GM18867 (cell line): Measurements from ENCODE around the gene CERS6.

Experiments
- ATAC-seq: cut with Tn5 transposase; IDR thresholded peaks from one replicate; pipeline ENCODE4 v1.9.1; 2021; ENCODE audit warnings: mild to moderate bottlenecking, moderate library complexity; ENCODE audit not compliant: unreplicated experiment

CERS6 gene

DNA sequence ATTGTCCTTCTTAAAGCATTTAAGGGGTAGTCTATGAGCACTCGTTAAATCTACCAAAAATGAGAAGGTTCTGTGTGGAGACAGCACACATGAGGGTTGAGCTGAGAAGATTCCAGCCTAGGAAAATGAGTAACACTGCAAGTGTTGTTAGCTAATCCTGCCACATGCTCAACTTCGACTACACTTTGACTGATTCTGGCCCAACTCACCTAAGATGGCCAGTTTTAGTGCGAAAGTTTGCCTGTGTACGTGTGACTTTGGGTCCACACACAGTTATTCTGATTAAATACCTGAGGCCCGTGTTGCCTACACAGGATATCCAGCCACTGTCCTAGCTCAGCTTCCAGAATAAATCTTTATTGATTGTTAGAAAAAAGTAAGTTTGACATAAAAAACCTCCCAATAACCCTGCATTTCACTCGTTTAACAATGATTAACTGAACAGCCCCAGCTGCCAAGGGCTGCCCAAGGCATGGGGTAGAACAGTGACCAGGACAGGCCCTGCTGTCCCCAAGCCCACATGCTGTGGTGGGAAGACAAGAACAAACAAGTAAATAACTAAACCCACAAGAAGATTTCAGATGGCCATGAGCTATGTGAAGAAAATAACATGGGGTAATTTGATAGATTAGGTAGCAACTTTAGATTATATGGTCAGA is 14.7 kb upstream of the CERS6 start:
- ATAC-seq: no peak

DNA sequence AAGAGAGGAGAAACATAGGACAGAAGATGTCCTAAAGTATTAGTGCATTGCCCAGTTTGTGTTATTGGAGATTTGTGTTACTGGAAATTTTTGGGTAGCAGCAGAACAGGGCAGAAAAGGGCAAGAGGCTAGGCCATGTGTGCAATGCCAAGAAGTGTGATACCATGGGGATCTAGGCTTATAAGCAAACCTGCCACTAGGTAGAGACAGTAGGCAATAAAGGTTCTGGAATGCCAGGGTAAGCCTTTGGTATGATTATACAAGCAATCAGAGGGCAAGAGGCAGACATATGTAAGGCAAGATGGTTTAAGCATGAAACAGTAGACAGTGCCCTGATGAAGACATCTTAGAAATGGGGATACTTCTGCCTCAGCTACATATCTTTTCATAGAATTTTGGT is 12.3 kb upstream of the CERS6 start:
- no peak for ATAC-seq

DNA sequence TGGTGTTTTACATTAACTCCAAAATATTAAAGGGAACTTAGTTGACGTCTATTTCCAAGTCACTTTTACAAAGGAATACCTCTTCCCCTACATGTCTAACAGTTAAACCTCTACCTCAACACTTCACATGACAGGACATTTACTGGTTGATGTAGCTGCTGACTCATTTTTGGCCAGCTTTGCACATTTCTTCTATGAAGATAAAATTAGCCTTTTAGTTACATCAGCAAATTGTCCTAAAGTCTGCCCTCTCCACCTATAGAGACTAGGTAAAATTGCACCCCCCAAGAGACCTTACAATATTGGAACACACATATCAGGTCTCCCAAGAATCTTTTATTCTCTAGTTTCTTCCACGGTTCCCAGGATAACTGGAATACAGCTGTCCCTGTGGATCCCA is 10.1 kb upstream of the CERS6 start:
- ATAC-seq: no peak

- ATAC-seq: no peak
Observed at GRCh38 chr2:168448980-168449379, 7.1 kb upstream of the CERS6 start.

GRCh38 chr2:168449419-168449818 is 6.7 kb upstream of the CERS6 start:
- no peak for ATAC-seq

DNA sequence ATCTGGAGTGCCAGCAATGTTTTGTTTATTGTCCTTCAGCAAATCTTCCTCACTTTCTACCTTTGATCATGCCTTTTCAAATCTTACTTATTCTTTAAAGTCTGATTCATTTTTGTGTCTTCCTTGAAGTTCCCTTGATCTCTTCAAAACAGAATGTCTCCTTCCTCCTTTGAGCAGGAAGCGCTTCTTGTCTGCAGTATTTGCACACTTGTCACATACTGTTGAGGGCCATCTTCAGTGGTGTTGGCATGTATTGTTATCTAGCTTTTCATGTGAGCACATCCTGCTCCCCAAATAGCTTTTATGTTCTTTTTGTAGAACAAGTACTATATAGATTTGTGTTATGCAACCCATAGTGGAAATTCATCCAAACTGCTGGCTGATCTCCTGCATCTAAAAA is 5.9 kb upstream of the CERS6 start:
- ATAC-seq: no peak

DNA sequence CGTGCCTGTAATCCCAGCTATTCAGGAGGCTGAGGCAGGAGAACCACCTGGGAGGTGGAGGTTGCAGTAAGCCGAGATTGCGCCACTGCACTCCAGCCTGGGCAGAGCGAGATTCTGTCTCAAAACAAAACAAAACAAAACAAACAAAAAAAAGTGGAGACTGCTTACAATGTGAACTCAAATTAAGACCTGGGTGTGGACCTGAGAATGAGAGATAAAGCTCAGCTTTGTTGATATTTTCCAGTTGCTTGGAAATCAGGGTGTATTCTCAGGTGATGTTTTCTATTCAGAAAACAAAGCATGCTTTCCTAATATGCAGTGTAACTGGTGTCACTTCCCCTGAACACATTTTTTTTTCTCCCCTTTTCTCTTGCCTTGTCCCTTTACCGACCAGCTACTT is 5.3 kb upstream of the CERS6 start:
- no peak for ATAC-seq

DNA sequence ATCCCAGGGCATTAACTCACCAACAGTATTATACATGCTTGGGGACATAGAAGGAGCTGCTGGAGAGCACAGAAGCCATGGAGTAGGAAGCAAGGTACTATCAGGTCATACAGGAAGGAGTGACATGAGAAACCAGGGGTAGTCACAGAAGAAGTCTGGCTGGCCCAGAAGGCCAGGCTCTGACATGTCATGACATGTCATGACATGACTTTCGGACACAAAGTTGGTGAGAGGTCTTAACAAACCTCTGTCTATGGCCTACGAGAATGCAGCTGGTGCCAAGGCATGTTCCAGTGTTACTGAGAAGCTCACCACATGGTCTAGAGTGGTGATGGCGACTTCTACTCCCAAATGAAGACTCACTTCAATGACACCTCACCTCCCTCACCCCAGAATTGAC is 3.3 kb upstream of the CERS6 start:
- ATAC-seq: no peak

- ATAC-seq: no peak
Observed at GRCh38 chr2:168453404-168453803, 2.7 kb upstream of the CERS6 start.

GRCh38 chr2:168454737-168455644 is 1.1 kb upstream of the CERS6 start:
- no peak for ATAC-seq

DNA sequence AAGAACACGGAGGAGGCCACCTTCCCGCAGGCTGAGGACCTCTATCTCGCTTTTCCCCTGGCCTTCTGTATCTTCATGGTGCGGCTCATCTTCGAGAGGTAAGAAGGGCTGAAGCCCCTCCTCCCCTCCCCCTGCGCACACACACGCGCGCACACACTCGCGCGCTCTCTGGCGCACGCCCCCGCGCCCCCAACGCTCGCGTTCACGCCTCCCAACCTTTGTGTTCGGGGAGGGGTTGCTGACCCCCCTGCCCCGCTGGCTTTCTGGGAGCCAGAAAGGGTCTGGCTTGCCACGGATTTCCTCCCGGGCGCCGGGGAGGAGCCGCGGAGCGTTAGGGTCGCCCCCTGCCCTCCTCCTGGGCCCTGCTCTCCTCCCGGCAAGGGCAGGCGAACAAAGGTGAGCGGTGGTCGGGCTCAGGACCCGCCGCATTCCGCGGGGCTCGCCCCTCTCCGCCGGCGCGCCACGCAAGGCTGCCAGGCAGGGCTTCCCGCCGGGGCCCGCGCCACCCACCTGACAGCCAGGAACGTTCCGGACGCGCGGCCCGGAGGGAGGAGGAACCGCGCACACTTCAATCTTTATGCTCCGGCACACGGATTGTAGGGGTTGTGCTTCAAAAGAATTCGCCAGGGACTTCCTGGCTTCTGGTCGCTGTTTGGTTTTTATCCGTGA is 583 bp downstream of the CERS6 start:
- ATAC-seq: peak; percentile 31

- ATAC-seq: peak; percentile 0
Observed at GRCh38 chr2:168457190-168457895, 1.3 kb downstream of the CERS6 start.

GRCh38 chr2:168458139-168458538 is 2.1 kb downstream of the CERS6 start:
- ATAC-seq: no peak

- ATAC-seq: no peak
Observed at GRCh38 chr2:168459256-168459655, 3.2 kb downstream of the CERS6 start.

- no peak for ATAC-seq
Observed at GRCh38 chr2:168460571-168460970, 4.5 kb downstream of the CERS6 start.

- ATAC-seq: no peak
Observed at GRCh38 chr2:168461178-168461941, 5.3 kb downstream of the CERS6 start.

DNA sequence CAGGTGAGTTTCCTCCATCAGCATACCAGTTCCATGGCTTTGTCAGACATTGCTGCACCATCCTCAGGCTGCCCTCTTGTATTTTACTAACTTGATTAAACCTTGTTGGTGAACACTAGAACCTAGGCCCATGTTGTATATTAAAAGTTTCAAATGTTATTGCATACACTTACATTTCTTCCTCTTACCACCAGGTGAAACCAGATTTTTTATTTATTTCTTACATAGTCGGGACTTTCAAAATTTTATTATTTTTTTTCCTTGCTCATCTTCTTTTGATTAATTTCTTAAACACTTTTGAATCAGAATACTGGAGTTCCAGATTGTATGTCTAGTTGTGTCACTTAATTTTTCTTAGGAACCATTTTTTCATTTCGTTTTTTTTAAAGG is 5.9 kb downstream of the CERS6 start:
- no peak for ATAC-seq

DNA sequence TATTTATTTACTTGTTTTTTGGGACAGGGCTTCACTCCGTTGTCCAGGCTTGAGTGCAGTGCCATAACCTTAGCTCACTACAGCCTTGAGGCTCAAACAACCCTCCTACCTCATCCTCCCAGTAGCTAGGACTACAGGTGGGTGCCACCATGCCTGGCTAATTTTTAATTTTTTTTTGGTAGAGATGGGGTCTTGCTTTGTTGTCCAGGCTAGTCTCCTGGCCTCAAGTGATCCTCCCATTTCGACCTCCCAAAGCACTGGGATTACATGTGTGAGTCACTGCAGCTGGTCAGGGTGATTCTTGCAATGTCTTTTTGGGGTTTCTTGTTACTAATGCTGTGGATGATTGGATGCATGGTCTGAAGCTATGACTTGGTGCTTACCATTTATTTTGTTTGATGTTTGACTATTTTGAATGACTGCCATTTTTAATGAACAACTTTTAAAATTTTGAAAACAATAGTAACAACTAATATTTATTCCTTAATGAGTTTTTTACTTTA is 6.5 kb downstream of the CERS6 start:
- no peak for ATAC-seq

DNA sequence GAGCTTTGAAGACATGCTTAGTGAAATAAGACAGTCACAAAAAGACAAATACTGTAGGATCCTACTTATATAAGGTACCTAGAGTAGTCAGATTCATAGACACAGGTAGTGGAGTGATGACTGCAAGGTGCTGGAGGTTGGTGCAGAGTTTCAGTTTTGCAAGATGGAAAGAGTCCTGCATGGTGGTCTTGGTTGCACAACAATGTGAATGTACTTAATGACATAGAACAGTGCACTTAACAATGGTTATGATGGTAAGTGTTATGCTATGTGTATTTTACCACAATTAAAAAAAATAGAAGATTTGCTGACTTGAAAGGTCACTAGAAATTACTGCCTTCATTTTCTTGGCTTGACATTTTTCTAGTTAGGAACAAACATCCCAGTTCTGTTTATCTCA is 9.5 kb downstream of the CERS6 start:
- ATAC-seq: peak; percentile 25

- ATAC-seq: no peak
Observed at GRCh38 chr2:168466190-168466737, 10.2 kb downstream of the CERS6 start.
